KMS-11 (cell line): ENCODE measurements around the gene SP140.
"Not testable (repeated sequence)": the region's sequence is repeated elsewhere in the genome, so short reads cannot be mapped to it uniquely, and the experiment has no call there.

Experiments used
- H2AFZ ChIP-seq: fragments of 200-600 bp; sonication (generic); 2 replicates; pipeline ENCODE4 v1.6.1; 2016; ENCODE audit warnings: antibody characterized with exemption, mixed run types, low read depth
- H3K27ac ChIP-seq: fragments of 200-600 bp; sonication (generic); 2 replicates; pipeline ENCODE4 v1.6.1; 2016; ENCODE audit warnings: mild to moderate bottlenecking, mixed run types
- H3K27me3 ChIP-seq: fragments of 200-600 bp; sonication (generic); 2 replicates; pipeline ENCODE4 v1.6.1; 2017; ENCODE audit warnings: mild to moderate bottlenecking, low read depth, mixed run types, moderate library complexity; ENCODE audit not compliant: insufficient read depth
- H3K36me3 ChIP-seq: fragments of 200-600 bp; sonication (generic); 2 replicates; pipeline ENCODE4 v1.6.1; 2017; ENCODE audit warnings: mild to moderate bottlenecking, mixed run types; ENCODE audit not compliant: insufficient read depth
- H3K4me1 ChIP-seq: fragments of 200-600 bp; sonication (generic); 2 replicates; pipeline ENCODE4 v1.6.1; 2016; ENCODE audit warnings: mild to moderate bottlenecking, low read depth, mixed run types; ENCODE audit not compliant: poor library complexity, severe bottlenecking
- H3K4me2 ChIP-seq: fragments of 200-600 bp; sonication (generic); 2 replicates; pipeline ENCODE4 v1.7.0; 2016; ENCODE audit warnings: mild to moderate bottlenecking, mixed run types
- H3K4me3 ChIP-seq: fragments of 200-600 bp; sonication (generic); IDR thresholded peaks from 2 replicates; pipeline ENCODE4 v1.6.1; 2017; ENCODE audit warnings: low read depth, low read length, mixed read lengths; ENCODE audit not compliant: insufficient read depth
- H3K79me2 ChIP-seq: fragments of 200-600 bp; sonication (generic); 2 replicates; pipeline ENCODE4 v1.6.1; 2016; ENCODE audit warnings: low read depth, mixed run types; ENCODE audit not compliant: insufficient read depth
- H3K9ac ChIP-seq: fragments of 200-600 bp; sonication (generic); 2 replicates; pipeline ENCODE4 v1.6.1; 2016; ENCODE audit warnings: mild to moderate bottlenecking, mixed run types
- H4K20me1 ChIP-seq: fragments of 200-600 bp; sonication (generic); 2 replicates; pipeline ENCODE4 v1.6.1; 2016; ENCODE audit warnings: mild to moderate bottlenecking, mixed run types; ENCODE audit not compliant: insufficient read depth
- TF ChIP-seq, protein P1 (sequence below): fragments of 200-600 bp; sonication (generic); conservative IDR thresholded peaks from 2 replicates; pipeline ENCODE4 v1.6.1; 2017; ENCODE audit warnings: low read depth, mild to moderate bottlenecking, antibody characterized with exemption, low read length, moderate library complexity, mixed read lengths

Gene SP140

DNA sequence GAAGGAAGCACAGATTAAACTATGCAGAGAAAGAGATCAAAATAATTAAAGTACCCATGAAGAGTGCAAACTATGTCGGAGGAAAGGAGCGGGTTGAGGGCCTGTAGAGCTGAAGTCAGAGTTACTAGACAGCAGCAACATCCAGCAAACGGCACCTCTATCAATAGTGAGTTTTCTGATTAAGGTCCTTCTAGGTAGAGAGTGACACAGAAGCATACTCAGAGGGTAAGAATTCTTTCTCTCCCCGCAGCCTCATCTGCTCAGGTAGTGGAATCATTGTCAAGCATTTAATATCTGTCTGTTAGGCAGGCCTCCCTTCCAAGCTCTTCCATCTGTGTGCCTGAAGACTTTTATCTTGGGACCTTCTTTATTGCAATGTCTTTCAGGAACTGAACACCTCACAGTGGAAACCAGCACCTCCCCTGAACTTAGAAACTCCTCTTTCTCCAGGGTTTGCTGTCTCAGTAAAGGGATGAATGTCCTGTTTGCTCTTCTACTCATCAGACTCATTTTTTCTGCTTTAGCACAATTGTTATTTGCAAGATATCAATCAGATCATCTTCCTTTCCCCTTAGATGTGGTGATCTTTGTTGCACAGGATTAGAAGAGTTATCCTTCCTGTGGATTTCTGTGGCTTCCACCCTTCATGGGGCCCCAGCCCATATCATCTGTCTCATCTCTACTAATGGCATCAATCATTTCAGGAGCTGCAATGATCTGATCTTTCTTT lies 28.8 kb downstream of the SP140 start:
- H3K9ac ChIP-seq: no peak overlapping the region
- no peaks in the 10 kb centered on the region for H4K20me1 ChIP-seq
- H3K79me2 ChIP-seq: no peaks in the 10 kb centered on the region
- no peak overlapping the region for H3K4me3 ChIP-seq
- H3K4me1 ChIP-seq: no peaks in the 10 kb centered on the region
- H3K27me3 ChIP-seq: no peaks in the 10 kb centered on the region
- H3K27ac ChIP-seq: no peak overlapping the region
- H3K36me3 ChIP-seq: no peaks in the 10 kb centered on the region
- TF ChIP-seq, protein P1, sequence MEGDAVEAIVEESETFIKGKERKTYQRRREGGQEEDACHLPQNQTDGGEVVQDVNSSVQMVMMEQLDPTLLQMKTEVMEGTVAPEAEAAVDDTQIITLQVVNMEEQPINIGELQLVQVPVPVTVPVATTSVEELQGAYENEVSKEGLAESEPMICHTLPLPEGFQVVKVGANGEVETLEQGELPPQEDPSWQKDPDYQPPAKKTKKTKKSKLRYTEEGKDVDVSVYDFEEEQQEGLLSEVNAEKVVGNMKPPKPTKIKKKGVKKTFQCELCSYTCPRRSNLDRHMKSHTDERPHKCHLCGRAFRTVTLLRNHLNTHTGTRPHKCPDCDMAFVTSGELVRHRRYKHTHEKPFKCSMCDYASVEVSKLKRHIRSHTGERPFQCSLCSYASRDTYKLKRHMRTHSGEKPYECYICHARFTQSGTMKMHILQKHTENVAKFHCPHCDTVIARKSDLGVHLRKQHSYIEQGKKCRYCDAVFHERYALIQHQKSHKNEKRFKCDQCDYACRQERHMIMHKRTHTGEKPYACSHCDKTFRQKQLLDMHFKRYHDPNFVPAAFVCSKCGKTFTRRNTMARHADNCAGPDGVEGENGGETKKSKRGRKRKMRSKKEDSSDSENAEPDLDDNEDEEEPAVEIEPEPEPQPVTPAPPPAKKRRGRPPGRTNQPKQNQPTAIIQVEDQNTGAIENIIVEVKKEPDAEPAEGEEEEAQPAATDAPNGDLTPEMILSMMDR: no peak
- H2AFZ ChIP-seq: no peak overlapping the region
- no peak overlapping the region for H3K4me2 ChIP-seq

GRCh38 chr2:230256733-230257332 lies 31.3 kb downstream of the SP140 start:
- Histone ChIP-seq H3K4me2 (no peak overlapping the region), H3K9ac (no peak overlapping the region), H3K4me1 (no peaks in the 10 kb centered on the region), H3K4me3 (no peak overlapping the region), H3K27me3 (no peaks in the 10 kb centered on the region), H2AFZ (no peak overlapping the region), H3K79me2 (no peaks in the 10 kb centered on the region), H4K20me1 (no peaks in the 10 kb centered on the region), H3K27ac (no peak overlapping the region), H3K36me3 (no peaks in the 10 kb centered on the region)
- TF ChIP-seq, protein P1: no peak

DNA sequence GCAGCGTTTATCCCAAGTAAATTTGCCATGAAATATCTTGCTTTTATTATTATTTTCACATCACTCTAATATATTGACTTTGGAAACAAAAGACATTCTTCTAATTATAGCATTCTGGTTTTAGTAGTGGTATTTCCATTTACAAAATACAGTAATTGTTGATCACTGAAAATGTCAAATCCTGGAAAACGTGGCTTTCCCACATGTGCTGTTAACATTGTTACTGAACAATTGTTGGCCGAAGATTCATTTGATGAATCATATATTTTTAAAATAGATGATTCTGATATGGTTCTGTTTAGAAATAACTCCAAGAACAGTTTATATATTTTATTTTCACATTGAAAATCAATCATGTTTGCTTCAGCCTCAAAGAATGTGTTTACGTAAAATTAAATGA lies 32.9 kb downstream of the SP140 start:
- no peak overlapping the region for H3K4me3 ChIP-seq
- no peak overlapping the region for H3K9ac ChIP-seq
- no peak overlapping the region for H3K4me2 ChIP-seq
- no peak overlapping the region for H3K27ac ChIP-seq
- no peaks in the 10 kb centered on the region for H3K27me3 ChIP-seq
- H2AFZ ChIP-seq: no peak overlapping the region
- no peaks in the 10 kb centered on the region for H3K4me1 ChIP-seq
- H4K20me1 ChIP-seq: no peaks in the 10 kb centered on the region
- H3K79me2 ChIP-seq: no peaks in the 10 kb centered on the region
- TF ChIP-seq, protein P1: no peak
- no peaks in the 10 kb centered on the region for H3K36me3 ChIP-seq

DNA sequence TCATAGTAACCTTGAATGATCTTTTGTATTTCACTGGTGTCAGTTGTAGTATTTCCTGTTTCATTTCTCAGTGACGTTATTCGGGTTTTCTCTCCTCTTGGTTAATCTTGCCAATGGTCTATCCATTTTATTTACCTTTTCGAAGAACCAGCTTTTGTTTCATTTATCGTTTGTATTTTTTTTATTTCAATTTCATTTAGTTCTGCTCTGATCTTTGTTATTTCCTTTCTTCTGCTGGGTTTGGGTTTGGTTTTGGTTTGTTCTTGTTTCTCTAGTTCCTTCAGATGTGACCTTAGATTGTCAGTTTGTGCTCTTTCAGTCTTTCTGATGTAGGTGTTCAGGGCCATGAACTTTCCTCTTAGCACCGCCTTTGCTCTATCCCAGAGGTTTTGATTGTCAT lies 36.7 kb downstream of the SP140 start:
- H3K79me2 ChIP-seq: no peaks in the 10 kb centered on the region

DNA sequence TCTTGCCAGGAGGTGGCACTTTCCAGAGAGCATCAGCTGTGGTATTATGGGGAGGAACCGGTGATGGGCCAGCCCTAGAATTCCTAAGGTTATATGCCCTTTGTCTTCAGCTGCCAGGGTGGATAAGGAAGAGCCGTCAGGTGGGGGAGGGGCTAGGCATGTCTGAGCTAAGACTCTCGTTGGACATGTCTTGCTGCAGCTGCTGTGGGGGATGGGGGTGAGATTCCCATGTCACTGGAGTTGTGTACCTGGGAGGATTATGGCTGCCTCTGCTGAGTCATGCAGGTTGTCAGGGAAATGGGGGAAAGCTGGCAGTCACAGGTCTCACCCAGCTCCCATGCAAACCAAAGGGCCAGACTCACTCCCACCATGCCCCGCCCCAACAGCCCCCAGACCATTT lies 39.4 kb downstream of the SP140 start:
- not testable (repeated sequence) for H2AFZ ChIP-seq, H4K20me1 ChIP-seq, H3K79me2 ChIP-seq, H3K4me1 ChIP-seq, H3K27me3 ChIP-seq, H3K27ac ChIP-seq, H3K4me2 ChIP-seq, H3K4me3 ChIP-seq, H3K36me3 ChIP-seq, H3K9ac ChIP-seq

More for the DNA sequence above, 36.7 kb downstream of the SP140 start:
- no peaks in the 10 kb centered on the region for H4K20me1 ChIP-seq
- no peak overlapping the region for H2AFZ ChIP-seq
- no peak overlapping the region for H3K9ac ChIP-seq
- no peak overlapping the region for H3K4me3 ChIP-seq
- no peak overlapping the region for H3K27ac ChIP-seq
- no peaks in the 10 kb centered on the region for H3K36me3 ChIP-seq
- no peaks in the 10 kb centered on the region for H3K4me1 ChIP-seq
- TF ChIP-seq, protein P1: no peak
- no peak overlapping the region for H3K4me2 ChIP-seq
- H3K27me3 ChIP-seq: no peaks in the 10 kb centered on the region
